PC-3 (cell line): ENCODE data around the gene ISY1. TPM values are rescaled to one million over a fixed set of nuclear protein-coding genes. Genes with fewer than 3 reads are reported as not detected.

Experiments used
- ATAC-seq: fragments of 200-7000 bp; cut with Tn5 transposase; 2 replicates; pipeline ENCODE4 v1.9.1; 2020; ENCODE audit warnings: mild to moderate bottlenecking, moderate library complexity
- BruUV-seq: library from RNA; stranded (reverse); fragments of 400-500 nt; replicated peaks from 2 replicates; lab custom pipeline; 2021; lab: Mats Ljungman, UMichigan
- CTCF ChIA-PET: fragments of 300-600 bp; sonication (Branson Sonifier 250); formaldehyde crosslinking; loops from one replicate; lab custom pipeline; 2022; ENCODE audit warnings: antibody characterized with exemption; lab: Charles Lee
- POLR2A ChIA-PET: fragments of 300-600 bp; sonication (Branson Sonifier 250); formaldehyde crosslinking; loops from one replicate; lab custom pipeline; 2022; ENCODE audit warnings: antibody characterized with exemption; ENCODE audit not compliant: unreplicated experiment; lab: Charles Lee
- DNase-seq: peaks from one replicate; pipeline ENCODE4 v3.0.0-alpha.2; 2015
- H2AFZ ChIP-seq: fragments of 300-600 bp; sonication (generic); 2 replicates; pipeline ENCODE4 v1.6.0; 2016; ENCODE audit warnings: antibody characterized with exemption, low read length
- H3F3A ChIP-seq: fragments of 300-600 bp; sonication (generic); one replicate; pipeline ENCODE4 v1.6.0; 2017; ENCODE audit warnings: antibody characterized with exemption, low read length, control low read depth, mild to moderate bottlenecking; ENCODE audit not compliant: unreplicated experiment
- H3K27ac ChIP-seq: fragments of 300-600 bp; sonication (generic); 2 replicates; pipeline ENCODE4 v1.5.1; 2016; ENCODE audit warnings: mild to moderate bottlenecking, low read length
- H3K27me3 ChIP-seq: fragments of 300-600 bp; sonication (generic); 2 replicates; pipeline ENCODE4 v1.6.1; 2016; ENCODE audit warnings: low read length, mixed read lengths
- H3K36me3 ChIP-seq: fragments of 300-600 bp; sonication (generic); 2 replicates; pipeline ENCODE4 v1.6.1; 2016; ENCODE audit warnings: low read depth, mixed run types, low read length, mixed read lengths
- H3K4me1 ChIP-seq: fragments of 300-600 bp; sonication (generic); 2 replicates; pipeline ENCODE4 v1.5.1; 2016; ENCODE audit warnings: low read length; ENCODE audit not compliant: insufficient read depth
- H3K4me2 ChIP-seq: fragments of 300-600 bp; sonication (generic); 2 replicates; pipeline ENCODE4 v1.6.0; 2016; ENCODE audit warnings: low read length
- H3K4me3 ChIP-seq: fragments of 300-600 bp; sonication (generic); 2 replicates; pipeline ENCODE4 v1.5.1; 2016; ENCODE audit warnings: mild to moderate bottlenecking, low read length, mixed read lengths
- H3K79me2 ChIP-seq: fragments of 300-600 bp; sonication (generic); 2 replicates; pipeline ENCODE4 v1.6.1; 2017; ENCODE audit warnings: low read length, mixed read lengths
- H3K9ac ChIP-seq: fragments of 300-600 bp; sonication (generic); 2 replicates; pipeline ENCODE4 v1.6.0; 2016; ENCODE audit warnings: mild to moderate bottlenecking, low read length
- H3K9me2 ChIP-seq: fragments of 300-600 bp; sonication (generic); replicated peaks from 2 replicates; pipeline ENCODE4 v1.6.1; 2016; ENCODE audit warnings: mixed run types, low read length, mixed read lengths
- H3K9me3 ChIP-seq: fragments of 300-600 bp; sonication (generic); 2 replicates; pipeline ENCODE4 v1.6.1; 2016; ENCODE audit warnings: low read length, mixed read lengths
- H4K20me1 ChIP-seq: fragments of 300-600 bp; sonication (generic); 2 replicates; pipeline ENCODE4 v1.6.1; 2016; ENCODE audit warnings: low read length, mixed read lengths
- EZH2 ChIP-seq: fragments of 300-600 bp; sonication (generic); IDR thresholded peaks from one replicate; pipeline ENCODE4 v1.6.1; 2017; ENCODE audit warnings: antibody characterized with exemption, mild to moderate bottlenecking, low read length; ENCODE audit not compliant: unreplicated experiment
- EZH2phosphoT487 ChIP-seq: fragments of 300-600 bp; sonication (generic); IDR thresholded peaks from 2 replicates; pipeline ENCODE4 v1.6.1; 2018; ENCODE audit warnings: mild to moderate bottlenecking, antibody characterized with exemption, low read length, borderline replicate concordance
- intact Hi-C: fragments of 100-400 bp; cut with micrococcal nuclease; formaldehyde crosslinking; loops from 2 replicates; pipeline ENCODE4 v1.9.0; 2023
- total RNA-seq: library from RNA; depleted of rRNA; stranded (reverse); fragments of >200 nt; gene quantifications from 2 replicates; pipeline ENCODE4 v1.2.3, GENCODE V29; 2014
- TF ChIP-seq, protein P1 (sequence below): fragments of 300-600 bp; sonication (generic); conservative IDR thresholded peaks from 2 replicates; pipeline ENCODE4 v1.5.1; 2017; ENCODE audit warnings: antibody characterized with exemption, low read depth, mild to moderate bottlenecking, low read length

Gene ISY1
- total RNA-seq, 1 experiment from 2014 or later = 18.1 TPM

DNA sequence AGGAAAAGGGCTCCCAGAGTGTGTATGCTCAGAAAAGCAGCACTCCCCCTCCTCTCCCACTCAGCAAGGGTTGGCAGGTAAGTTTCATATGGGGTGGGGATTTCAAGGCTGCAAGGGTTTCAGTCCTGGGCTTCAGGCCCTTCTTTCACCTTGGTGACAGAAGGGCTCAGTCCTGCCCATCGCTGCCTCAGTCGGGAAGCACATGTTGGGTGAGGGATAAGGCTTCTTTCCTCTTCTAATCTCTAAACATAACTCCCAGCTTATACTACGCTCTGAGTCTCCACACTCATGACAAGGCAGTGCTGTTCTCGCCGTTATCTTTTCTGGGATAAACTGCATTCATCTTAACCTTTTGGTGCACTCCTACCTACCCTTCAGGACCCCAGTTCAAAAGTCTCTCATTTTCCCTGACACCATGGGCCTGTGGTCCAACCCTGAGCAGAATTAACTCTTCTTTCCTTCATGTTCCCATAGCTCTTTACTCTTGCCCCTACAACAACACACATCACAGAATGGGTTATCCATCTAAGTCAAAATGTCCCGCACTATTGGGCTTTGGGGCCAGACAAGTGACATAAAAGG, 56.3 kb downstream of the ISY1 start:
- no TSS peak for BruUV-seq
- Histone ChIP-seq H3K4me3 (no peak overlapping the region), H3K9ac (no peak overlapping the region), H3F3A (no peaks in the 10 kb centered on the region), H3K9me3 (no peaks in the 10 kb centered on the region), H2AFZ (no peak overlapping the region), H4K20me1 (no peaks in the 10 kb centered on the region), H3K9me2 (no peaks in the 10 kb centered on the region), H3K4me2 (no peak overlapping the region), H3K27me3 (no peaks in the 10 kb centered on the region), H3K36me3 (0 out of 2 replicates have a peak, but pooled peaks cover 3% of the 10 kb centered on the region), H3K79me2 (no peaks in the 10 kb centered on the region), H3K27ac (no peak overlapping the region), H3K4me1 (no peaks in the 10 kb centered on the region)
- ATAC-seq (no peak), DNase-seq (no peak)
- TF ChIP-seq EZH2phosphoT487 (no peak), EZH2 (no peak)
- TF ChIP-seq, protein P1, sequence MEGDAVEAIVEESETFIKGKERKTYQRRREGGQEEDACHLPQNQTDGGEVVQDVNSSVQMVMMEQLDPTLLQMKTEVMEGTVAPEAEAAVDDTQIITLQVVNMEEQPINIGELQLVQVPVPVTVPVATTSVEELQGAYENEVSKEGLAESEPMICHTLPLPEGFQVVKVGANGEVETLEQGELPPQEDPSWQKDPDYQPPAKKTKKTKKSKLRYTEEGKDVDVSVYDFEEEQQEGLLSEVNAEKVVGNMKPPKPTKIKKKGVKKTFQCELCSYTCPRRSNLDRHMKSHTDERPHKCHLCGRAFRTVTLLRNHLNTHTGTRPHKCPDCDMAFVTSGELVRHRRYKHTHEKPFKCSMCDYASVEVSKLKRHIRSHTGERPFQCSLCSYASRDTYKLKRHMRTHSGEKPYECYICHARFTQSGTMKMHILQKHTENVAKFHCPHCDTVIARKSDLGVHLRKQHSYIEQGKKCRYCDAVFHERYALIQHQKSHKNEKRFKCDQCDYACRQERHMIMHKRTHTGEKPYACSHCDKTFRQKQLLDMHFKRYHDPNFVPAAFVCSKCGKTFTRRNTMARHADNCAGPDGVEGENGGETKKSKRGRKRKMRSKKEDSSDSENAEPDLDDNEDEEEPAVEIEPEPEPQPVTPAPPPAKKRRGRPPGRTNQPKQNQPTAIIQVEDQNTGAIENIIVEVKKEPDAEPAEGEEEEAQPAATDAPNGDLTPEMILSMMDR = no peak
- ChIA-PET CTCF (no interaction called here), POLR2A (no interaction called here)
- intact Hi-C loops = no loop called here

DNA sequence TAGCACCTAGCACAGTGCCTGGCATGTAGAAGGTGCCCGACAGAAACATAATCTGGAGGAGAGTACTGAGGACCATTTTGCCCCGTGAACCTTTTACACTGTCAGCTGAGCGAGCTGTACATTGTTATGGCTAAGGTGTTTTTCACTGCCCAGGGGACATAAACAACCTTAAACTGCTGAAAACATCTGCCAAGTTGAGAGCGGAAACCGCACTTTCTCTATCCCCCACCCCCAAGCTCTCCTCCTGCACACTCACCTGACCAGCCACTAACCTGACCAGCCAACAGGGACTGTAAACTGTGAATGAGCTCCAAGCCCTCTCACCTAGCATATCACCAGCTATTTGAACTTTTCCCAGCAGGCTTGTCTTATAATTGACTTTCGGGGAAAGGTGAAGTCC, 56.8 kb downstream of the ISY1 start:
- no TSS peak for BruUV-seq
- Histone ChIP-seq H3K4me2 (no peak overlapping the region), H3K9ac (no peak overlapping the region), H3K27me3 (no peaks in the 10 kb centered on the region), H3F3A (no peaks in the 10 kb centered on the region), H4K20me1 (no peaks in the 10 kb centered on the region), H3K27ac (no peak overlapping the region), H3K4me3 (no peak overlapping the region), H3K79me2 (no peaks in the 10 kb centered on the region), H3K4me1 (no peaks in the 10 kb centered on the region), H3K36me3 (0 out of 2 replicates have a peak, but pooled peaks cover 3% of the 10 kb centered on the region), H2AFZ (no peak overlapping the region), H3K9me3 (no peaks in the 10 kb centered on the region), H3K9me2 (no peaks in the 10 kb centered on the region)
- intact Hi-C loops = no loop called here
- ATAC-seq (no peak), DNase-seq (no peak)
- POLR2A ChIA-PET = no interaction called here
- CTCF ChIA-PET = no interaction called here
- TF ChIP-seq EZH2 = no peak
- TF ChIP-seq, protein P1 = no peak
- TF ChIP-seq EZH2phosphoT487 = no peak

DNA sequence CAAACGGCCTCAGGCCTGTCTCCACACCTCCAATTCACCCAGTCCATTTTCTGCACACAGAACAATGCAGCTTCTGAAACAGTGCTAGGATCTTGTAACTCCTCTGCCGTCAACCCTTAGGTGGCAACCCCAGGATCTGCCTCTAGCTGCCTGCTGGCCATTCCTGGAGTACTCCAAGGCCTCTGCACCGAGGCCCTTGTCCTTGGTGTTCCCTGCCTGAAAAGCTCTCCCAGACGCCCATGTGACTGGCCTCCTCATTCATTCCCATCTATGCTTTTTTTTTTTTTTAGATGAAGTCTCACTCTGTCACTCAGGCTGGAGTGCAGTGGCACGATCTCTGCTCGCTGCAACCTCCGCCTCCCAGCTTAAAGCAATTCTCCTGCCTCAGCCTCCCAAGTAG, 57.6 kb downstream of the ISY1 start:
- intact Hi-C loops = no loop called here
- Histone ChIP-seq H3K9me2 (no peaks in the 10 kb centered on the region), H2AFZ (no peak overlapping the region), H3K27me3 (no peaks in the 10 kb centered on the region), H3K4me1 (no peaks in the 10 kb centered on the region), H3K27ac (no peak overlapping the region), H3K4me3 (no peak overlapping the region), H3K9ac (no peak overlapping the region), H3K4me2 (no peak overlapping the region), H3K36me3 (0 out of 2 replicates have a peak, but pooled peaks cover 1% of the 10 kb centered on the region), H3K79me2 (no peaks in the 10 kb centered on the region), H3K9me3 (no peaks in the 10 kb centered on the region), H4K20me1 (no peaks in the 10 kb centered on the region), H3F3A (no peaks in the 10 kb centered on the region)
- BruUV-seq = no TSS peak
- ATAC-seq (no peak), DNase-seq (no peak)
- CTCF ChIA-PET = no interaction called here
- POLR2A ChIA-PET = no interaction called here
- TF ChIP-seq EZH2phosphoT487 (no peak), EZH2 (no peak)
- TF ChIP-seq, protein P1 = no peak
